Endodermal cell (in vitro differentiated cells): ENCODE data around the gene TNPO3. TPM values are rescaled to one million over a fixed set of nuclear protein-coding genes. Genes with fewer than 3 reads are reported as not detected.
A peak's percentile ranks its signal among the peaks of the same experiment; 100 is the strongest.

Experiments used
- DNase-seq: peaks from one replicate; pipeline ENCODE4 v3.0.0-alpha.2; 2017
- H3K27ac ChIP-seq: 2 replicates; pipeline ENCODE4 v1.5.1; 2013; ENCODE audit warnings: mild to moderate bottlenecking, low read depth, low read length, moderate library complexity
- H3K27me3 ChIP-seq: 2 replicates; pipeline ENCODE4 v1.6.1; 2013; ENCODE audit warnings: mild to moderate bottlenecking, low read length, moderate library complexity; ENCODE audit not compliant: insufficient read depth, control insufficient read depth, poor library complexity, severe bottlenecking
- H3K36me3 ChIP-seq: 2 replicates; pipeline ENCODE4 v1.7.0; 2013; ENCODE audit warnings: mild to moderate bottlenecking, low read length, moderate library complexity; ENCODE audit not compliant: control insufficient read depth, insufficient read depth
- H3K4me1 ChIP-seq: one replicate; pipeline ENCODE4 v1.7.0; 2013; ENCODE audit warnings: low read length; ENCODE audit not compliant: control insufficient read depth, insufficient read depth
- H3K4me3 ChIP-seq: 2 replicates; pipeline ENCODE4 v1.5.1; 2013; ENCODE audit warnings: mild to moderate bottlenecking, low read length, moderate library complexity
- H3K9ac ChIP-seq: 2 replicates; pipeline ENCODE4 v1.6.1; 2013; ENCODE audit warnings: mild to moderate bottlenecking, low read length, moderate library complexity; ENCODE audit not compliant: poor library complexity, severe bottlenecking; ENCODE audit errors: extremely low read depth
- H3K9me3 ChIP-seq: 2 replicates; pipeline ENCODE4 v1.6.1; 2013; ENCODE audit warnings: mild to moderate bottlenecking, low read length, moderate library complexity; ENCODE audit not compliant: control insufficient read depth
- H3K27ac Mint-ChIP-seq: 2 replicates; pipeline ENCODE4 v1.8.0; 2020; ENCODE audit warnings: mixed read lengths
- H3K27me3 Mint-ChIP-seq: 2 replicates; pipeline ENCODE4 v1.8.0; 2021; ENCODE audit warnings: mild to moderate bottlenecking, mixed read lengths; ENCODE audit not compliant: insufficient read depth
- H3K36me3 Mint-ChIP-seq: 2 replicates; pipeline ENCODE4 v1.8.0; 2020; ENCODE audit warnings: low read depth, mixed read lengths
- H3K4me1 Mint-ChIP-seq: 2 replicates; pipeline ENCODE4 v1.8.0; 2020; ENCODE audit warnings: mixed read lengths
- H3K4me3 Mint-ChIP-seq: 2 replicates; pipeline ENCODE4 v1.8.0; 2020; ENCODE audit warnings: mild to moderate bottlenecking, moderate library complexity, mixed read lengths
- H3K9me3 Mint-ChIP-seq: 2 replicates; pipeline ENCODE4 v1.8.0; 2020; ENCODE audit warnings: mild to moderate bottlenecking, mixed read lengths
- CTCF ChIP-seq: fragments of 200-600 bp; sonication (generic); conservative IDR thresholded peaks from 2 replicates; pipeline ENCODE4 v1.5.0; 2021; ENCODE audit warnings: antibody characterized with exemption, mild to moderate bottlenecking
- WGBS, 2 experiments: methylation state at CpG; one replicate each; pipeline versions ENCODE4 v1.1.5 to v1.1.7; 2013; ENCODE audit warnings: missing lambda C conversion rate in 2 of 2, mixed read lengths in 1 of 2; ENCODE audit not compliant: insufficient coverage in 1 of 2, insufficient read length in 1 of 2; 5-methylcytosine and 5-hydroxymethylcytosine counted together
- total RNA-seq, 2 donors: library from RNA; stranded (reverse); fragmentation: NEBNext Ultra II Directional in 1 of 2; extraction: Animal tissue kit (Norgen Biotek cat#: 25700) in 1 of 2; gene quantifications; 2 replicates in 1 of 2; 3 replicates in 1 of 2; pipeline ENCODE4 v1.2.1, GENCODE V29; 2021

The TNPO3 gene
- total RNA-seq, 2 donors from 2014 or later, result 68.0 to 73.1 TPM

GRCh38 chr7:128961030-128961659 lies 93.8 kb downstream of the TNPO3 start:
- peaks cover 81% of the 10 kb centered on the region for H3K36me3 ChIP-seq
- TF ChIP-seq CTCF, result no peak
- Mint-ChIP-seq H3K9me3 (no peaks in the 10 kb centered on the region), H3K27ac (no peak overlapping the region), H3K36me3 (peaks cover 75% of the 10 kb centered on the region), H3K4me1 (no peaks in the 10 kb centered on the region), H3K4me3 (no peak overlapping the region), H3K27me3 (no peaks in the 10 kb centered on the region)
- H3K27me3 ChIP-seq, result no peaks in the 10 kb centered on the region
- no peaks in the 10 kb centered on the region for H3K9me3 ChIP-seq
- H3K27ac ChIP-seq, result no peak overlapping the region
- no peaks in the 10 kb centered on the region for H3K4me1 ChIP-seq
- WGBS, 2 experiments, result 93 to 97% methylated on average over 4 to 8 of the region's 8 CpGs
- H3K9ac ChIP-seq, result no peak overlapping the region
- H3K4me3 ChIP-seq, result no peak overlapping the region
- no peak for DNase-seq

- Mint-ChIP-seq H3K9me3 (no peaks in the 10 kb centered on the region), H3K36me3 (peaks cover 71% of the 10 kb centered on the region), H3K27me3 (no peaks in the 10 kb centered on the region), H3K4me3 (no peak overlapping the region), H3K4me1 (peaks cover 7% of the 10 kb centered on the region), H3K27ac (peak overlapping the region; percentile 53)
- DNase-seq, result no peak
- no peak overlapping the region for H3K9ac ChIP-seq
- no peaks in the 10 kb centered on the region for H3K4me1 ChIP-seq
- H3K36me3 ChIP-seq, result peaks cover 81% of the 10 kb centered on the region
- no peaks in the 10 kb centered on the region for H3K9me3 ChIP-seq
- TF ChIP-seq CTCF, result no peak
- no peak overlapping the region for H3K4me3 ChIP-seq
- no peak overlapping the region for H3K27ac ChIP-seq
- no peaks in the 10 kb centered on the region for H3K27me3 ChIP-seq
- 94 to 100% methylated on average over 3 to 4 of the region's 4 CpGs for WGBS, 2 experiments
These were observed 95.6 kb downstream of the TNPO3 start for GRCh38 chr7:128959296-128959695.

- H3K27ac ChIP-seq, result no peak overlapping the region
- H3K4me1 Mint-ChIP-seq, result peaks cover 24% of the 10 kb centered on the region
- H3K27ac Mint-ChIP-seq, result no peak overlapping the region
- peaks cover 83% of the 10 kb centered on the region for H3K36me3 ChIP-seq
- H3K27me3 ChIP-seq, result no peaks in the 10 kb centered on the region
- no peaks in the 10 kb centered on the region for H3K9me3 ChIP-seq
- H3K9me3 Mint-ChIP-seq, result no peaks in the 10 kb centered on the region
- H3K4me3 ChIP-seq, result no peak overlapping the region
- H3K27me3 Mint-ChIP-seq, result no peaks in the 10 kb centered on the region
- H3K9ac ChIP-seq, result no peak overlapping the region
- DNase-seq, result no peak
- no peak overlapping the region for H3K4me3 Mint-ChIP-seq
- H3K36me3 Mint-ChIP-seq, result peaks cover 65% of the 10 kb centered on the region
- TF ChIP-seq CTCF, result no peak
- peaks cover 2% of the 10 kb centered on the region for H3K4me1 ChIP-seq
These were observed 98.9 kb downstream of the TNPO3 start for GRCh38 chr7:128955981-128956380.
